Measurements from ENCODE around the gene SDHB. TPM values are rescaled to one million over a fixed set of nuclear protein-coding genes. Genes with fewer than 3 reads are reported as not detected.
A peak's percentile ranks its signal among the peaks of the same experiment; 100 is the strongest.

Gene SDHB
- total RNA-seq, 1 donor from 2014 or later = 46.3 TPM

GRCh38 chr1:17011439-17012307 lies 42.2 kb downstream of the SDHB start, which contains the start of gene ATP13A2:
ATP13A2 (minus strand) TSS chr1:17011928; CDS start chr1:17011738, 190 bp downstream.
- no peaks in the 10 kb centered on the region for H3K9me3 Mint-ChIP-seq (ENCODE audit: low read depth)
- peaks cover 6% of the 10 kb centered on the region for H3K27me3 Mint-ChIP-seq
- DNase-seq (ENCODE audit: low spot score, unreplicated experiment) = peak; percentile 78
- H3K36me3 Mint-ChIP-seq (ENCODE audit: insufficient read depth) = no peaks in the 10 kb centered on the region
- no peak for TF ChIP-seq CTCF (IDR thresholded peaks at IDR 0.05; ENCODE audit: unreplicated experiment)
- peaks cover 15% of the 10 kb centered on the region for H3K4me1 Mint-ChIP-seq (ENCODE audit: low read depth)
- peak within 1 kb of the TSS; percentile 84 for H3K4me3 Mint-ChIP-seq (ENCODE audit: low read depth)
- H3K27ac Mint-ChIP-seq = peak within 1 kb of the TSS; percentile 59

- Mint-ChIP-seq H3K4me3 (ENCODE audit: low read depth) (peak overlapping the region; percentile 78), H3K4me1 (ENCODE audit: low read depth) (peaks cover 11% of the 10 kb centered on the region)
- DNase-seq (ENCODE audit: low spot score, unreplicated experiment) = no peak
These were observed 42.8 kb downstream of the SDHB start for GRCh38 chr1:17011092-17011438.

GRCh38 chr1:17009706-17010105 lies 44.1 kb downstream of the SDHB start:
- H3K36me3 Mint-ChIP-seq (ENCODE audit: insufficient read depth) = no peaks in the 10 kb centered on the region
- TF ChIP-seq CTCF (IDR thresholded peaks at IDR 0.05; ENCODE audit: unreplicated experiment) = no peak
- peaks cover 6% of the 10 kb centered on the region for H3K27me3 Mint-ChIP-seq
- H3K27ac Mint-ChIP-seq = no peak overlapping the region
- no peak for DNase-seq (ENCODE audit: low spot score, unreplicated experiment)
- peaks cover 9% of the 10 kb centered on the region for H3K4me1 Mint-ChIP-seq (ENCODE audit: low read depth)
- no peaks in the 10 kb centered on the region for H3K9me3 Mint-ChIP-seq (ENCODE audit: low read depth)
- no peak overlapping the region for H3K4me3 Mint-ChIP-seq (ENCODE audit: low read depth)

More at GRCh38 chr1:17011092-17011438, 42.8 kb downstream of the SDHB start:
- Mint-ChIP-seq H3K27ac (no peak overlapping the region), H3K36me3 (ENCODE audit: insufficient read depth) (no peaks in the 10 kb centered on the region), H3K27me3 (peaks cover 6% of the 10 kb centered on the region), H3K9me3 (ENCODE audit: low read depth) (no peaks in the 10 kb centered on the region)
- no peak for TF ChIP-seq CTCF (IDR thresholded peaks at IDR 0.05; ENCODE audit: unreplicated experiment)

- Mint-ChIP-seq H3K4me1 (ENCODE audit: low read depth) (peaks cover 9% of the 10 kb centered on the region), H3K27ac (no peak overlapping the region), H3K27me3 (peaks cover 6% of the 10 kb centered on the region), H3K36me3 (ENCODE audit: insufficient read depth) (peaks cover 4% of the 10 kb centered on the region), H3K9me3 (ENCODE audit: low read depth) (no peaks in the 10 kb centered on the region), H3K4me3 (ENCODE audit: low read depth) (no peak overlapping the region)
- TF ChIP-seq CTCF (IDR thresholded peaks at IDR 0.05; ENCODE audit: unreplicated experiment) = no peak
- no peak for DNase-seq (ENCODE audit: low spot score, unreplicated experiment)
These were observed 45.5 kb downstream of the SDHB start for GRCh38 chr1:17008208-17008855.

GRCh38 chr1:17007121-17007520 lies 46.7 kb downstream of the SDHB start:
- peaks cover 9% of the 10 kb centered on the region for H3K4me1 Mint-ChIP-seq (ENCODE audit: low read depth)
- H3K9me3 Mint-ChIP-seq (ENCODE audit: low read depth) = no peaks in the 10 kb centered on the region
- no peak for DNase-seq (ENCODE audit: low spot score, unreplicated experiment)
- H3K36me3 Mint-ChIP-seq (ENCODE audit: insufficient read depth) = peaks cover 4% of the 10 kb centered on the region
- no peak overlapping the region for H3K27ac Mint-ChIP-seq
- no peak for TF ChIP-seq CTCF (IDR thresholded peaks at IDR 0.05; ENCODE audit: unreplicated experiment)
- H3K27me3 Mint-ChIP-seq = no peaks in the 10 kb centered on the region
- H3K4me3 Mint-ChIP-seq (ENCODE audit: low read depth) = no peak overlapping the region
